Astrocyte (in vitro differentiated cells and primary cell): ENCODE measurements around the gene IRF9. TPM values are rescaled to one million over a fixed set of nuclear protein-coding genes. Genes with fewer than 3 reads are reported as not detected.
A peak's percentile ranks its signal among the peaks of the same experiment; 100 is the strongest.

Source experiments
- DNase-seq: peaks from one replicate; pipeline ENCODE4 v3.0.0-alpha.2; 2010; ENCODE audit warnings: low read depth
- FAIRE-seq: peaks from 2 replicates; lab custom pipeline; 2011; peaks lifted over from hg19 to GRCh38; lab: Jason Lieb, UNC
- H2AFZ ChIP-seq: 2 replicates; pipeline ENCODE4 v1.6.0; 2012; ENCODE audit warnings: low read depth, low read length, inconsistent platforms
- H3K27ac ChIP-seq: 2 replicates; pipeline ENCODE4 v1.5.1; 2011; ENCODE audit warnings: low read depth, low read length, inconsistent platforms
- H3K27me3 ChIP-seq: 2 replicates; pipeline ENCODE4 v1.6.0; 2011; ENCODE audit warnings: low read length, inconsistent platforms; ENCODE audit not compliant: insufficient read depth
- H3K36me3 ChIP-seq: 2 replicates; pipeline ENCODE4 v1.5.1; 2011; ENCODE audit warnings: low read length, inconsistent platforms; ENCODE audit not compliant: insufficient read depth
- H3K4me1 ChIP-seq: 2 replicates; pipeline ENCODE4 v1.5.1; 2011; ENCODE audit warnings: low read length, inconsistent platforms; ENCODE audit not compliant: insufficient read depth
- H3K4me2 ChIP-seq: 2 replicates; pipeline ENCODE4 v1.6.0; 2012; ENCODE audit warnings: low read length, inconsistent platforms
- H3K4me3 ChIP-seq: 2 replicates; pipeline ENCODE4 v1.5.1; 2011; ENCODE audit warnings: low read depth, mild to moderate bottlenecking, low read length, inconsistent platforms; ENCODE audit not compliant: insufficient read depth
- H3K79me2 ChIP-seq: 2 replicates; pipeline ENCODE4 v1.6.0; 2012; ENCODE audit warnings: mild to moderate bottlenecking, low read length, inconsistent platforms; ENCODE audit not compliant: insufficient read depth
- H3K9ac ChIP-seq: 2 replicates; pipeline ENCODE4 v1.6.0; 2012; ENCODE audit warnings: mild to moderate bottlenecking, low read length, inconsistent platforms
- H3K9me3 ChIP-seq: 2 replicates; pipeline ENCODE4 v1.5.1; 2012; ENCODE audit warnings: low read depth, mild to moderate bottlenecking, low read length, inconsistent platforms; ENCODE audit not compliant: insufficient read depth
- H4K20me1 ChIP-seq: 2 replicates; pipeline ENCODE4 v1.6.0; 2012; ENCODE audit warnings: low read length, inconsistent platforms; ENCODE audit not compliant: insufficient read depth
- H3K27ac Mint-ChIP-seq: one replicate; pipeline ENCODE4 v1.8.0; 2021; ENCODE audit warnings: mild to moderate bottlenecking, mixed read lengths; ENCODE audit not compliant: unreplicated experiment
- H3K27me3 Mint-ChIP-seq: one replicate; pipeline ENCODE4 v1.8.0; 2021; ENCODE audit warnings: low read depth, mixed read lengths; ENCODE audit not compliant: unreplicated experiment
- H3K36me3 Mint-ChIP-seq: one replicate; pipeline ENCODE4 v1.8.0; 2021; ENCODE audit warnings: low read depth, mixed read lengths; ENCODE audit not compliant: unreplicated experiment
- H3K4me1 Mint-ChIP-seq: one replicate; pipeline ENCODE4 v1.8.0; 2021; ENCODE audit warnings: low read depth, mixed read lengths; ENCODE audit not compliant: unreplicated experiment
- H3K4me3 Mint-ChIP-seq: one replicate; pipeline ENCODE4 v1.8.0; 2021; ENCODE audit warnings: mild to moderate bottlenecking, moderate library complexity, mixed read lengths; ENCODE audit not compliant: unreplicated experiment
- H3K9me3 Mint-ChIP-seq: one replicate; pipeline ENCODE4 v1.8.0; 2021; ENCODE audit warnings: mild to moderate bottlenecking, mixed read lengths; ENCODE audit not compliant: unreplicated experiment
- CTCF ChIP-seq: IDR thresholded peaks from 2 replicates; pipeline ENCODE4 v1.5.1; 2011; ENCODE audit warnings: low read depth, mild to moderate bottlenecking, inconsistent platforms, low read length, moderate library complexity; ENCODE audit not compliant: insufficient read depth
- EZH2 ChIP-seq: IDR thresholded peaks from 2 replicates; pipeline ENCODE4 v1.6.1; 2012; ENCODE audit warnings: mild to moderate bottlenecking, low read length, inconsistent platforms; ENCODE audit not compliant: insufficient read depth
- total RNA-seq: library from RNA; stranded (reverse); gene quantifications from 2 replicates; pipeline ENCODE4 v1.2.1, GENCODE V29; 2021

Gene IRF9
- total RNA-seq, 1 donor from 2014 or later, result 76.0 TPM

GRCh38 chr14:24179294-24179960, 18.4 kb downstream of the IRF9 start:
- no peak overlapping the region for H3K4me3 Mint-ChIP-seq
- FAIRE-seq (no peak), DNase-seq (no peak)
- Histone ChIP-seq H3K9ac (peak overlapping the region; percentile 8), H3K9me3 (no peaks in the 10 kb centered on the region), H4K20me1 (peaks cover 35% of the 10 kb centered on the region), H3K4me1 (peaks cover 5% of the 10 kb centered on the region), H3K36me3 (peaks cover 22% of the 10 kb centered on the region), H3K4me2 (no peak overlapping the region), H3K4me3 (no peak overlapping the region), H3K27ac (peak overlapping the region; percentile 18), H2AFZ (no peak overlapping the region), H3K79me2 (no peaks in the 10 kb centered on the region), H3K27me3 (no peaks in the 10 kb centered on the region)
- H3K27ac Mint-ChIP-seq, result peak overlapping the region; percentile 75
- peaks cover 20% of the 10 kb centered on the region for H3K36me3 Mint-ChIP-seq
- H3K4me1 Mint-ChIP-seq, result peaks cover 7% of the 10 kb centered on the region
- TF ChIP-seq EZH2, result no peak
- no peak for TF ChIP-seq CTCF
- no peaks in the 10 kb centered on the region for H3K27me3 Mint-ChIP-seq
- no peaks in the 10 kb centered on the region for H3K9me3 Mint-ChIP-seq

DNA sequence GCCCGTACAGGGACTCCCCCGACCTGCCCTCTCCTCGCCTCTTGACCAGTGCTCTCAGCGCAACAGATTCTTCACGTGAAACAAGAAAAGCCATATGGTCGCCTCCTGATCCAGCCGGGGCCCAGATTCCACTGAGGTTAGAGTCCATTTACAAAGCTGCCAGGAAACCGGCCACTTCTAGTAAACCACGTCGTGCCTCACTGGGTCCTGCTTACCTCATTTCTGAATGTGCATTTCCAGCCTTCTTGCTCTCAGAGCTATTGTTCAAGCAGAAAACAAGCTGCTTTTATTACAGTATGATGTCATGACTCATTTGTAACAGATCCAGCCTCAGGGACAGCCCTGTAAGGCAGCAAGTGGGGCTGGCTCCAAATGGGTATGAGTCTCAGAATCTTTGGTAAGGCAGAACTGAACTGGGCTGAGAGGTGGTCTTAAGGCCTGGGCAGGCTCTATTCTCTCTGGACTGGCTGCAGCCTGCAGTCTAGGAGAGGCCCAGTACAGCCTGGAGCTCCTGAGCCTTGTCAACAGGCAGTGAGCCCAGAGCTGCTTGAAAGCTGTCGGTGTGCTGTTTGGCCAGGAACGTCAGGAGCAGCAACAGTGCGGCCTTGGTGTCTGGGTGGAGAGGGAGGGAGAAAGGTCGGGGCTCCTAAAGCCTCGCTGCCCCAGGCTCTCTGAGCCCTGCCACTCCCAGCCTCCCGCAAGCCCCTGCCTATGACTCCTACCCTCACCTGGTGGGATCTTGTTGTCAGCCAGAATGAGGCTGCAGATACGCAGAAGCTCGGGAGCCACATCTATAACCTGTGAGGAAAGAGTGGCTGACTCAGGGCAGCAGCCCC, 19.1 kb downstream of the IRF9 start:
- FAIRE-seq, result no peak
- Histone ChIP-seq H3K27ac (peak overlapping the region; percentile 18), H3K4me2 (no peak overlapping the region)

More for the DNA sequence above, 19.1 kb downstream of the IRF9 start:
- no peaks in the 10 kb centered on the region for H3K9me3 ChIP-seq
- Mint-ChIP-seq H3K4me1 (peaks cover 7% of the 10 kb centered on the region), H3K9me3 (no peaks in the 10 kb centered on the region), H3K36me3 (peaks cover 15% of the 10 kb centered on the region), H3K4me3 (no peak overlapping the region), H3K27ac (peak overlapping the region; percentile 75), H3K27me3 (no peaks in the 10 kb centered on the region)
- peaks cover 5% of the 10 kb centered on the region for H3K4me1 ChIP-seq
- H3K79me2 ChIP-seq, result no peaks in the 10 kb centered on the region
- H3K9ac ChIP-seq, result peak overlapping the region; percentile 8
- peaks cover 24% of the 10 kb centered on the region for H3K36me3 ChIP-seq
- no peak for TF ChIP-seq CTCF
- no peak for TF ChIP-seq EZH2
- no peak overlapping the region for H3K4me3 ChIP-seq
- H4K20me1 ChIP-seq, result peaks cover 37% of the 10 kb centered on the region
- H2AFZ ChIP-seq, result no peak overlapping the region
- DNase-seq, result peak; percentile 88
- no peaks in the 10 kb centered on the region for H3K27me3 ChIP-seq
